ENCODE data around the gene SLCO1B3.

Gene SLCO1B3

GRCh38 chr12:20883288-20883687 lies 72.8 kb downstream of the SLCO1B3 start:
- Histone ChIP-seq H3K4me2 (ENCODE audit: low read length) (no peak overlapping the region), H4K20me1 (ENCODE audit: insufficient read depth, low read length) (no peaks in the 10 kb centered on the region), H3K79me2 (ENCODE audit: low read length) (no peaks in the 10 kb centered on the region), H3K4me3 (ENCODE audit: low read length) (no peak overlapping the region), H3K9ac (ENCODE audit: low read length) (no peak overlapping the region), H3K27ac (ENCODE audit: low read length) (no peak overlapping the region), H3K36me3 (replicated peaks; ENCODE audit: low read depth, low read length) (no peaks in the 10 kb centered on the region), H3K27me3 (ENCODE audit: low read depth, low read length) (no peaks in the 10 kb centered on the region), H3K4me1 (ENCODE audit: low read length) (no peaks in the 10 kb centered on the region), H3K9me3 (ENCODE audit: insufficient read depth, low read length) (no peaks in the 10 kb centered on the region), H2AFZ (ENCODE audit: low read depth, low read length) (no peak overlapping the region)
- TF ChIP-seq EZH2phosphoT487 (IDR thresholded peaks at IDR 0.05; ENCODE audit: low read depth), result no peak
- TF ChIP-seq, protein P1, sequence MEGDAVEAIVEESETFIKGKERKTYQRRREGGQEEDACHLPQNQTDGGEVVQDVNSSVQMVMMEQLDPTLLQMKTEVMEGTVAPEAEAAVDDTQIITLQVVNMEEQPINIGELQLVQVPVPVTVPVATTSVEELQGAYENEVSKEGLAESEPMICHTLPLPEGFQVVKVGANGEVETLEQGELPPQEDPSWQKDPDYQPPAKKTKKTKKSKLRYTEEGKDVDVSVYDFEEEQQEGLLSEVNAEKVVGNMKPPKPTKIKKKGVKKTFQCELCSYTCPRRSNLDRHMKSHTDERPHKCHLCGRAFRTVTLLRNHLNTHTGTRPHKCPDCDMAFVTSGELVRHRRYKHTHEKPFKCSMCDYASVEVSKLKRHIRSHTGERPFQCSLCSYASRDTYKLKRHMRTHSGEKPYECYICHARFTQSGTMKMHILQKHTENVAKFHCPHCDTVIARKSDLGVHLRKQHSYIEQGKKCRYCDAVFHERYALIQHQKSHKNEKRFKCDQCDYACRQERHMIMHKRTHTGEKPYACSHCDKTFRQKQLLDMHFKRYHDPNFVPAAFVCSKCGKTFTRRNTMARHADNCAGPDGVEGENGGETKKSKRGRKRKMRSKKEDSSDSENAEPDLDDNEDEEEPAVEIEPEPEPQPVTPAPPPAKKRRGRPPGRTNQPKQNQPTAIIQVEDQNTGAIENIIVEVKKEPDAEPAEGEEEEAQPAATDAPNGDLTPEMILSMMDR (IDR thresholded peaks at IDR 0.05; ENCODE audit: low read depth, low read length), result no peak

DNA sequence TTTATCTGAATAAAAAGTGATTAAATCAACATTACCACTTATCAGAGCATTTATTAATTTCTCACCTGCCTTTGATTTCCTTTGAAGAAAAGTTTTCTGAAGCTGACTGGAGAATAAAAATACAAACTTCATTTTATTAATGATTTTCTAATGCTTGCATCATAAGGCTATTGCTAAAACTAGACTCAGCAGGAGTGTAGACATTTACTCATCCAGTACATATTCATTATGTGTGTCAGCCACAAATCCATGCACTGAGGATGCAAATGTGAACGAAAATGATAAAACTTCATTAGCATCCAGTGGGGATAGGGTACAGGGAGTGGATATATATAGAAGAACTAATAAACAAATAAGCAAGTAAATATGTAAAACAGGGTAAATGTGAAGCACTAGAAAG lies 74.6 kb downstream of the SLCO1B3 start:
- H3K4me3 ChIP-seq (ENCODE audit: low read length), result no peak overlapping the region
- no peaks in the 10 kb centered on the region for H3K36me3 ChIP-seq (replicated peaks; ENCODE audit: low read depth, low read length)
- no peak overlapping the region for H3K27ac ChIP-seq (ENCODE audit: low read length)
- no peaks in the 10 kb centered on the region for H4K20me1 ChIP-seq (ENCODE audit: insufficient read depth, low read length)
- no peak overlapping the region for H2AFZ ChIP-seq (ENCODE audit: low read depth, low read length)
- H3K4me1 ChIP-seq (ENCODE audit: low read length), result no peaks in the 10 kb centered on the region
- no peaks in the 10 kb centered on the region for H3K9me3 ChIP-seq (ENCODE audit: insufficient read depth, low read length)
- H3K79me2 ChIP-seq (ENCODE audit: low read length), result no peaks in the 10 kb centered on the region
- no peak overlapping the region for H3K4me2 ChIP-seq (ENCODE audit: low read length)
- TF ChIP-seq, protein P1 (IDR thresholded peaks at IDR 0.05; ENCODE audit: low read depth, low read length), result no peak
- no peak for TF ChIP-seq EZH2phosphoT487 (IDR thresholded peaks at IDR 0.05; ENCODE audit: low read depth)
- no peaks in the 10 kb centered on the region for H3K27me3 ChIP-seq (ENCODE audit: low read depth, low read length)
- H3K9ac ChIP-seq (ENCODE audit: low read length), result no peak overlapping the region

GRCh38 chr12:20885552-20885951 lies 75.0 kb downstream of the SLCO1B3 start:
- H3K27me3 ChIP-seq (ENCODE audit: low read depth, low read length), result no peaks in the 10 kb centered on the region
- H3K27ac ChIP-seq (ENCODE audit: low read length), result no peak overlapping the region
- H3K9ac ChIP-seq (ENCODE audit: low read length), result no peak overlapping the region
- no peaks in the 10 kb centered on the region for H3K79me2 ChIP-seq (ENCODE audit: low read length)
- no peak for TF ChIP-seq EZH2phosphoT487 (IDR thresholded peaks at IDR 0.05; ENCODE audit: low read depth)
- TF ChIP-seq, protein P1 (IDR thresholded peaks at IDR 0.05; ENCODE audit: low read depth, low read length), result no peak
- no peak overlapping the region for H2AFZ ChIP-seq (ENCODE audit: low read depth, low read length)
- no peak overlapping the region for H3K4me3 ChIP-seq (ENCODE audit: low read length)
- no peaks in the 10 kb centered on the region for H3K9me3 ChIP-seq (ENCODE audit: insufficient read depth, low read length)
- no peaks in the 10 kb centered on the region for H3K4me1 ChIP-seq (ENCODE audit: low read length)
- H4K20me1 ChIP-seq (ENCODE audit: insufficient read depth, low read length), result no peaks in the 10 kb centered on the region
- H3K4me2 ChIP-seq (ENCODE audit: low read length), result no peak overlapping the region
- H3K36me3 ChIP-seq (replicated peaks; ENCODE audit: low read depth, low read length), result no peaks in the 10 kb centered on the region

DNA sequence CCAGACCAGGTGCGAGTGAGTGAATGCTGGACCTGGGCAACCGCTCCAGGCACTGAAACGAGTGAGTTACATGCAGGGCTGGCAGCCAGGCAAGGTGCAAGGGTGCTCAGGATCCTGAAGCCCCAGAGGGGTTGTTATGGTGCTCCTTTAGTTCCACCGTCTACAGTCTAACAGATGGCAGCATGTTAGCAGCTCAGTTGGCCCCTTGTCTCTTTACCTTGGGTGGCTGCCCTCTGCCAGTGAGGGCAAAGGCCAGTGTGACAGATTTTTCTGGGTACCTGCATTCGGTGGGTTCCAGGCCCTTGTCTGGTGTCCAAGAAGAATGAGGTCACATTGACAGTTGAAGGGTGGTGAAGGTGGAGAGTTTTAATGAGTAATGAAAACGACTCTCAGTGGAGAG lies 106.8 kb downstream of the SLCO1B3 start:
- TF ChIP-seq, protein P1 (IDR thresholded peaks at IDR 0.05; ENCODE audit: low read depth, low read length), result no peak
- no peak for TF ChIP-seq EZH2phosphoT487 (IDR thresholded peaks at IDR 0.05; ENCODE audit: low read depth)
- H3K27ac ChIP-seq (ENCODE audit: low read length), result no peak overlapping the region
- H3K4me3 ChIP-seq (ENCODE audit: low read length), result no peak overlapping the region

More for the DNA sequence above, 106.8 kb downstream of the SLCO1B3 start:
- H3K27me3 ChIP-seq (ENCODE audit: low read depth, low read length), result no peaks in the 10 kb centered on the region
- H3K36me3 ChIP-seq (replicated peaks; ENCODE audit: low read depth, low read length), result no peaks in the 10 kb centered on the region
- H3K4me2 ChIP-seq (ENCODE audit: low read length), result no peak overlapping the region
- H3K4me1 ChIP-seq (ENCODE audit: low read length), result no peaks in the 10 kb centered on the region
- H3K9me3 ChIP-seq (ENCODE audit: insufficient read depth, low read length), result no peaks in the 10 kb centered on the region
- no peak overlapping the region for H3K9ac ChIP-seq (ENCODE audit: low read length)
- no peaks in the 10 kb centered on the region for H3K79me2 ChIP-seq (ENCODE audit: low read length)
- no peaks in the 10 kb centered on the region for H4K20me1 ChIP-seq (ENCODE audit: insufficient read depth, low read length)
- no peak overlapping the region for H2AFZ ChIP-seq (ENCODE audit: low read depth, low read length)
